ENCODE results near the gene DNAJC5G.
"Not testable (repeated sequence)": the region's sequence is repeated elsewhere in the genome, so short reads cannot be mapped to it uniquely, and the experiment has no call there.

The DNAJC5G gene

GRCh38 chr2:27281855-27282559 lies 6.8 kb downstream of the DNAJC5G start, which contains the start of gene TRIM54:
TRIM54 (plus strand) TSS chr2:27282429; CDS start chr2:27282732, 303 bp downstream.
- DNase-seq: no peak

GRCh38 chr2:27282892-27283291 lies 7.7 kb downstream of the DNAJC5G start:
- DNase-seq: no peak

DNA sequence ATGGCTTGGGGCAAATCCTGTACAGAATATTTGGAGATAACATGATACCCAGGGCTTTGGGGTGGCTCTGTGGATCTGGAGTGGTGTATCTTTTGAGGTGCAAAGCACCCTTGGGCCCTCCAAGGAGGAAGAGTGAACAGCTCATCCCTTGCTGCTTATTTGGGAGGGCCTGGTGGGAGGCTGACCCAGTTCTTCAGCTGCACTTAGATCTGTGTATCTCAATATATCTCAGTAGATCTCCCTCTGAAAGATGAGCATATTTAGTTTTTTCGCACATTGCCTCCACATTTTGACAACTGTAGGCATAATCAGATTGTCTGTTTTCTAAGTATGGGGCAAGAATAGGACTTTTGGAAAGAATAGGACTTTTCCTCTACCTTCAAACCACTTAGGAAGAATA lies 9.8 kb downstream of the DNAJC5G start:
- DNase-seq: no peak

- no peak for DNase-seq
Observed at GRCh38 chr2:27285481-27285880, 10.2 kb downstream of the DNAJC5G start.

DNA sequence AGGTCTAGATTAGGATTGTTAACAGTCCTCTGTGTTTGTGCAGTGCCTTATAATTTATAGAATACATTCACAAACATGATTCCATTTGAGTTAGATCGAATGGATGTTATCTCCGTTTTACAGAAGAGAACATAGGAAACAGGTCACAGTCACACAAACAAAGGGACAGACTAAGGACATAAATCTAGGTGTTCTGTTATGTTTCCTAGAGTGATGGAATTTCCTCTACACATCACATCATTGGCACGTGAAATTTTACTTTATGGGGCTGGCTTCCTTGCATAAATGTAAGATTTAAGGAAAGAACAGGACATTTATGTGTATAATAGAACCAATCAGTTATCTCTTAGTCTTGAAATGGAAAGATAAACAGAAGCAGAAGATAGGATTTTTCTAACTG lies 13.4 kb downstream of the DNAJC5G start:
- DNase-seq: no peak

DNA sequence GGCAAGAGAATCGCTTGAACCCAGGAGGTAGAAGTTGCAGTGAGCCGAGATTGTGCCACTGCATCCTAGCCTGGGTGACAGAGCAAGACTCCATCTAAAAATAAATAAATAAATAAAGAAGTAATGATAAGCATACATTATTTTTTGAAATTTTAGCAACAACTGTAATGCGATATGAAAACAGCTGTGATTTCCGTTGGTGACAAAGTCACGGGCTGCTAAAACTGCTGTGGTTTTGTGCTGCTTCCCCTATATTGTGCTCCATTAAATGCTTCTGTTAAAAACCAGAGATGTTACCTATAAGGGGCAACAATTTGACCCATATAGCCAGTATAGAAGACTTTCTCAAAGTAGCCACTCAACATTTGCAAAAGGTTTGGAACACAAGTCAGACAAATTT lies 15.3 kb downstream of the DNAJC5G start:
- peak; percentile 22 for DNase-seq

DNA sequence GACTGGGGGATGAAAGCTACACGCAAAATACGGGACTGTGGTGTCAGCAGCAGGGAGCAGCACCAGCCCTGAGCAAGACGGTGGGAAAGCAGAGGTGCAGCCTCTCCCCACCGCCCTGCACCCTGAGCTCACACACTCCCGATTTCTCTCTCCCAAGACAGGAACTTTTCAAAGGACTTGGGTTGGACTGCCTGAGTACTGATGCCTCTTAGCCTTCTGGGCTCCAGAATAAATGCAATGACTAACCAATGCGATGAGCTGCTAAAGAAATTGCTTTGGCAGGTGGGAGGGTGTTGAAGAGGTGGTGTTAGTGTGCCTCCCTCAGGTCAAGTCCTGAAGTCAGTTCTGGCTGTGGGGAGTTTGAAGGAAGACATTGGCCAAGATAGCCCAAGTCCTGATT lies 16.6 kb downstream of the DNAJC5G start:
- DNase-seq: peak; percentile 28

- DNase-seq: no peak
Observed at GRCh38 chr2:27294928-27295327, 19.7 kb downstream of the DNAJC5G start.

- DNase-seq: no peak
Observed at GRCh38 chr2:27296481-27296880, 21.2 kb downstream of the DNAJC5G start.

GRCh38 chr2:27297195-27297594 lies 22.0 kb downstream of the DNAJC5G start:
- no peak for DNase-seq

DNA sequence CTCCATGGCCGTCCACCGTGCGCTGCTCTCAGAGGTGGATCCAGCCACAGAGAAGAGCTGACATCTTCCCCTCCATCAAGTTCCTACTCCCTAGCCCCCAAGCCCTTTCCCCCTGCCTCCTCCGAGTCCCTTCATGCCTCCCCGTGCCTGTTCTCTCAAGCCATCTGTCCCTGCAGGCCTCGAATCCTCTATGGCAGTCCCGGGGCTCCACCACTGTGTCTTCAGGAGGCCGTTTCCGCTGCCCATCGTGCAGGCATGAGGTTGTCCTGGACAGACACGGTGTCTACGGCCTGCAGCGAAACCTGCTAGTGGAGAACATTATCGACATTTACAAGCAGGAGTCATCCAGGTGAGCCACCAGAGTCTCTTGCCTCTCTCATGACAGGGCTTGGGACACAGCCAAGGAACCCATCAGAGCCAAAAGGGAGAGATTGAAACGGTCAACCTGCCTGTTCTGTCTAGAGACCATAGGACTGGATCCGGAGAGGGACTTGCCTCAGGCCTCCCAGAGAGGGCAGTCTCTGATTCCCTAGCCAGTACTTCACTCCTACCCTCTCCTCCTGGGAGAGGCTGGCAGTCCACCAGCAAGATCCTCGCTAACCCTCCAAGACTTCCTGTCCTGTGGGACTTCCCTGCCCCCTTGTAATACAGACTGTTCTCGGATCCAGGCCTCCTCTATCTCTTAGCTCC lies 23.3 kb downstream of the DNAJC5G start:
- DNase-seq: no peak

GRCh38 chr2:27300606-27301005 lies 25.4 kb downstream of the DNAJC5G start:
- not testable (repeated sequence) for DNase-seq

- peak; percentile 92 for DNase-seq
Observed at GRCh38 chr2:27303093-27304025, 28.1 kb downstream of the DNAJC5G start.

DNA sequence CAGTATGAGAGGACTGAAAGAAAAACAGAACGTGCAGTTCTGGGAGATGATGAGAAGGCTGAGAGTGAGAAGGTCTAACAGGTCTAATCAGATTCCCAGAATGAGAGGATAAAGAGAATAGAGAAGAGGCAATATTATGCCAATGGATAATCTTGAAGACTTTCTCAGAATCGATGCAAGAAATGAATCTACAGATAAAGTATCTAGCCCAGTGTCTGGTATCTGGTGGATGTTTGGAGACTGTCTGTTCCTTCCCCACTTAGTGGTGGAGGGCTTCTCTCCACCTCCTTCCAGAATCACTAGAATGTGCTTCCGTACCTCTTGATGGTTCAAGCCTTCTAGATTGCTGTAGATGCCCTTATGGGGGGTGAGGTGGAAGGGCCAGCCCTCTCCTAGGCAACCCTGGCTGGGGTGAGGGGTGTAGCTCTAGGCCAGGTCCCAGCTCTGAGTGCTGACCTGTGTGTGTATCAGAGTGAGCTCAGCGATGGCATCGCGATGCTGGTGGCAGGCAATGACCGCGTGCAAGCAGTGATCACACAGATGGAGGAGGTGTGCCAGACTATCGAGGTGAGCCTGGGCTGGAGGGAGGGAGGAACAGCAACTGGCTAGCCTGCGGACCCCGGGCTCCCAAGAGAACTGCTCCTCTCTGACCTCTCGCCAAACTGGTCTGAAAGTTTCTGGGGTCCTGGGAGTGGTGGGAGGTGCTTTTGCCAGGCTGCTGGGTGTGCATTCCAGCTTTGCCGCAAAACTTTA lies 29.4 kb downstream of the DNAJC5G start:
- DNase-seq: no peak

GRCh38 chr2:27305516-27305915 lies 30.3 kb downstream of the DNAJC5G start:
- DNase-seq: no peak

GRCh38 chr2:27306136-27306535 lies 30.9 kb downstream of the DNAJC5G start:
- DNase-seq: no peak

DNA sequence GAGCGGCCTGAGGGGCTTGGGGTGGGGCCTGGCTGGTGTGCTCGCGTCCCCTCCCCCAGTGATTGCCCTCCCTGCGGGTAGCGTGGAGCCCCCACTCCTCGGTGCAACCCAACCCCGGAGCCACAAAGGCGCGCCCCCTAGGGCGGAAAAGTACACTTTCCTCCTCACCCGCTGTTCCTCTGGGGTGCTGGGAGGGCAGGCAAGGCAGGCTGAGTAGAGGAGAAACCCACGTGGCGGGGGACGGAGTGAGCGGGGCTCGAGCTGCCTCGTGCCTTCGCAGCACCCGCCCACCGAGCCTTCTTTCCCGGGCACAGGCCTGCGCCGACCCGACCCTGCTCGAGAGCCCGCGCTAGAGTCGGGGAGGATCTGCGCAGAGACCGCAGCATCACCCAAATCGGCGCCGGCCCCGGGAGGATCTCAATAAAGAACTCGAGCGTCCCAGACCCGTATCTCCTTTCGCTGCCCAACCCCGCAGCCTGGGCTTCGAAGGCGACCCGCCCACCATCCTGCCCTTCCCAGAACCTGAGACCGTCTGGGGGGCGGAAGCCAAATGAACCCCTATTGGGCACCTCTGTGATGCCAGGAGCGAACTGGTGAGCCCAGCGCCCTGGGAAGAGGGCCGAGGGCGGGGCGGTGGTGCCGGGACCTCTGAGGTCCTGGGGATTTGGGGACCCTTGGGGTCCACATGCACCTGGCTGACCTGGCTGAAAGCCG lies 31.5 kb downstream of the DNAJC5G start:
- peak; percentile 48 for DNase-seq

- no peak for DNase-seq
Observed at GRCh38 chr2:27307287-27307544, 32.0 kb downstream of the DNAJC5G start.

GRCh38 chr2:27307545-27308358 lies 32.5 kb downstream of the DNAJC5G start:
- no peak for DNase-seq

DNA sequence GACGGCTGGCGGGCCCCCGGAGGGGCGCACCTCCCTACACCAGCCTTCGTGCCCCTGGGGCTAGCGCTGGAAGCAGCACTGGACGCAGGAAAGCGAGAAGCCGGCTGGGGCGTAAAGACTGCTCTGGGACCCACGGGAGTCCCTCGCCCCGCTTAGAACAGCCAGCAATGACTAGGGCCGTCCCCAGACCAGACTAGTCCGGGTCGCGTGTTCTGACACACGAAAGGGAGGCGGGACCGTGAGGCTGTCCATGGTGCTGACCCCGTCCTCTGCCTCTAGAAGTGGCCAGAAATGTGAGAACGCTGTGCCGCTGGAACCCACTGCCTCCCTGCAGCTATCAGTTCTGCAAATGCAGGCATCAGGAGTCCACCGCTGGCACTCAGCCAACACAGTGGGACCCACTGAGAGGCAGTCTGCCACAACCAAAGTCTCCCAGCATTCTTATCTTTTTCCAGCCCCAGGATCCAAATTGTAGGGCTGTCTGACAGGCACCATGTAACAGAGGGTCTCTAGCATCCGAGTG lies 33.2 kb downstream of the DNAJC5G start, which contains the start of gene UCN:
TSS of gene UCN (minus strand) at position 87 of the 523 bp plus-strand sequence. CDS start 550 bp downstream, outside the sequence.
- peak; percentile 36 for DNase-seq

DNA sequence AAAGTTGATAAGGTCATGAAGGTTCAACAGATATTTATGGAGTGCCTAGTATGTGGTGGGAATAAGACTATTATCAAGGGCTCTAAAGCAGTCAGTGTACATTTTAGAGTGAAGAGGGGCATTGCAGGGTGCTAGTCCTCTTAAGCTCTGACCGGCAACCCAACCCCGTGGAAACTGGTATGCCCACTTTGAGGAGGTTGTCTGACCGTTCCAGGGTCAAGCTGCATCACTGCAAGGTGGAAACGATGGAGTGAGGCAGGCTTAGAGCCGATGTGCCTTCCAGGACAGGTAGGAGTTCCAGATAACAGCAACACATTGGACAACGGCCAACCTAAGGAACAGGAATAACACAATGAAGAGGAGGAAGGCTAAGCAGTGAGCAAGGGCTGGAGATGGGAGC lies 34.4 kb downstream of the DNAJC5G start:
- no peak for DNase-seq
